Measurements from ENCODE around the gene LGALSL.

The LGALSL gene

DNA sequence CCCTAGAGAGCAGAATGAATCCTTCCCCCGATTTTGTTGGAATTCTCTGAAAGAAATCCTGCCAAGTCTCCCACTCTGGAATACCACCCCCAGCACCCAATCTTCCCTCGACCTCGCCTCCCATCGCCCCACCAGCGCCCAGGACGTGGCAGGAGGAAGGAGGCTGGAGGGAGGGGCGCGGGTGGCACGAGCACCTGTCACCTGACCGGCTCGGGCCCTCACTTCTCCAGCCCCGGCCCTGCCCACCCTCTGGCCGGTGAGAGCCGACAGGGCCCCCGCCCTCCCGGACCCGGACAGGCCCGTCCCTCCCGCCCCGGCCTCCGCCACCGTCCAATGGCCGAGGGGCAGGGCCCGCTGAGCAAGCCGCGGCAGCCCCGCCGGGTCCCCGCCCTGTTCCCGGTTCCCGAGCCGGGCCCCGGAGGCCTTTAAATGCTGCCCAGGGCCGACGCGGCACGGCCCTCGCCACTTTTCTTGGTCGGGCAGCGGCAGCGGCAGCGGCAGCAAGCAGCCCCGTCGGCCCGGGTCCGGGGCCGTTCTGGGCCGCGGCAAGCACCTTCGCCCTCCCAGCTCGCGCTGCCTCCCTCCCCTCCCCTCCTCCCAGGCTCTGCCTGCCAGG, at the start of gene LGALSL:
Gene LGALSL (plus strand): TSS at position 393 of the 616 bp plus-strand sequence. CDS start 384 bp downstream, outside the sequence.
- peak; percentile 22 for DNase-seq

DNA sequence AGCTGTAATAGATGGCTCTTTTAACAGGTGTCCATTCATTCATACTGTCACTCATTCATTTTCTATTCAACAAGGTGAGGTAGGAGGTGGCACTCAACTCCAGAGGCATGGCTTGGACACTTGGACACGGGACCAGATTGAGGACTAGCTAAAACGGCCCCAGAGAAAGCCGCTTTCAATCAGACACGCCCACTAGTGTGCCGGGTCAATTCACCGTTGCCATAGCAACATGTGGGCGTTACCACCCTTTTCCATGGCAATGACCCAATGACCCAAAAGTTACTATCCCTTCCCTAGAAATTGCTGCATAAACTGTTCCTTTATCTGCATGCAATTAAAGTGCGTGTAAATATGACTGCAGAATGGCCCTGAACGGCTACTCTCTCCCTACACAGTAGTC, 49.2 kb upstream of the LGALSL start:
- no peak for DNase-seq

DNA sequence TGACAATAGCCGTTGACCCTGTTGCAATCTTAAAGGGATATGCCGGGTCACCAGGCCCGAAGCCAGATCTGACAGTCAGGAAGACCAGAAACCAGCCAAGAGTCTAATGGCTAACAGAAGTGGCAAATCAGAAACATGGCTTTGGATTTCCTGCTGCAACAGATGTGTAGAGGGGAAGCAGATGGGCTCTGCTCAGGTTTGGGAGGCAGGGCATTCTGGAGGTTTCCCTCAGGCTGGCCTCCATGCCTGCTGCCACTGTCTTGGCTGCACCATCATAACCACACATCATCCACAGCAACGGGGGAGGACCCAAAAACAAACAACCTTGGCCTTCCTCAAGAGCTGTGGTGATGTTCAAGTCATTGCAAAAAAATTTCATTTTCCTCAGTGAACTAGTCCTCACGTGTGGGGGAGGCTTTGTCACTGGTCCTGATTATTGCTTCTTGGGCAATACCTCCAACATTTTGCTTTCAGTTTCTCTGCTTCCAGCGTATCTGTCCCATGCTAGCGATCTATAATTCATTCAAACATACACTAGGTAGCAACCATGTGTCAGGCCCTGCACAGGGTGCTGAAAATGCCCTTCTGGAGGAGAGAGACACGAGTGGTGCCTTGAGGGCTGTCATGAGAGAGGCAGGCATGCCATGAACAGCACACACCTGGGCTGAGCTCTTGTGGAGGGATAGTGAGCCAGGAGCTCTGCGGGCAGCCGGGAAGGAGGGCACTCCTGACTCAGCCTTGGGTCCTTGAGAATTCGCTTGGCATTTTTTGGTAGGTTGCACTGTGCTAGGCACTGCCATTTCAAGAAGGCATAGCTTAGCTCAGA, 48.2 kb upstream of the LGALSL start:
- DNase-seq = no peak

DNA sequence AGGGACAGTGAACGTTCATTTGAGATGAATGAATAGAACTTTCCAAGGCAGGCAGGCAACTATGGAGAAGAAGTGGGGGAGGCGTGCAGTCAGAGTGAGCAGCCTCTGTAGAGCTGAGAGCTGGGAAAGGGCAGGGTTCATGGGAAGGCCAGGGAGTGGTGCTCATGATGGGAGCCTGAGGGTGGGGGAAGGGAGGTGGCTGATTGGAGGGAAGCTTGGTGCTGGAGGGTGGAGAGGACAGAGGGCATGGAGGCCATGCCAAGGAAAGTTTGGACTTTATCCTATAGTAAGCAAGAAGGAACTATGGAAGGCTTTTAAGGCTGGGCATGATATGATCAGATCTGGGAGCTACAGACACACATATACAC, 47.6 kb upstream of the LGALSL start:
- DNase-seq = no peak

DNA sequence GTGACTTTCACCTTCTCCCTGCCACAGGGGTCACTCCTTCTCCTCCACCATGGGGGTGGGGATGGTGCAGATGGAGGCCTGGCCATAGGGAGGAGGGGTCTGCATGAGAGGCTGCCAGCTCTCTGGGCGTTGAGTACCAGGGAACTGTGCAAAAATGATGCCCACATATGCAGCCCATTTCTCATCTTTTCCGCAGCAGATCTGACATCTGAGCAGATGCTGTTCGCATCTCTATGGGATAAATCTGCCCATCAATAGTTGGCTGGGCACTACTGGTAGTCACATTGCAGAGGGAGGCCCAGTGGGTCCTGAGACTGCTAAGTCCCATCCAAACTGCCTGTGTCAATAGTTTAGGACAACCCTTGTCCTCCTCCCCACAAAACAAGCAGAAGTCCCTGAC, 45.9 kb upstream of the LGALSL start:
- no peak for DNase-seq

DNA sequence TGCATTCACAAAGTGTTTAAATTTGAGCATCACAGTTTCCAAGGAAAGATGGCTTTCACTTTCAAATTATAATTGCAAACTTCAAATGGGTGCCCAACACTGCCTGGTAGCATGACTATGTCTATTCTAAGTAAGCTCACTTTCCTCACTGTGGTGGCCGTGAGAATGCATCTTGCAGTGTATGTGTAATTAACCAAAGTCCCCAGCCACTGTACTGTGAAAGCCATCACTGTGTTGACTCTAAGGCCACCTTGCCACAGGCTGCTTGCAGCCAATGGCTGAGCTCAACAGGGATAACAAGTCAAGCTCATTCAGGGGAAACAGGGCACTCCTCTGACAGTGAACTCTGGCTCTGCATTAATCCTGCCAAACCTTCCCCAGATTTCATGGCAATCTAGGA, 43.3 kb upstream of the LGALSL start:
- DNase-seq = no peak

DNA sequence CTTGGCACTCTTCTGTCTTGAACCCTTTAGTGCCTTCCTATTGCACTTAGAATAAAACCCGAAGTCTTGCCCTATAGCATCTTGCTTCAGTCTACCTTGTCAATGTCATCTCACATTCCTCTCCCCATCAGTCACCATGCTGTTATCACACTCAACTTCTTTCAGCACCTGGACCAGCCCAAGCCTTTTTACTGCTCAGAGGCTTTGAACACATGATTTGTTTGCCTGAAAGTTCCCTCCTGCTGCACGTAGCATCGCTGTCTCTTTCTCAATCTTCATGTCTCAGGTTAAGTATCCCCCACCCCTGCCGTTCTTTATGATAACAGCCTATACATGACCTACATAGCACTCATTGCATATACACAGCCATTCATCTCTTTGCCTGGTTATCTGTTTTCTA, 41.3 kb upstream of the LGALSL start:
- no peak for DNase-seq

DNA sequence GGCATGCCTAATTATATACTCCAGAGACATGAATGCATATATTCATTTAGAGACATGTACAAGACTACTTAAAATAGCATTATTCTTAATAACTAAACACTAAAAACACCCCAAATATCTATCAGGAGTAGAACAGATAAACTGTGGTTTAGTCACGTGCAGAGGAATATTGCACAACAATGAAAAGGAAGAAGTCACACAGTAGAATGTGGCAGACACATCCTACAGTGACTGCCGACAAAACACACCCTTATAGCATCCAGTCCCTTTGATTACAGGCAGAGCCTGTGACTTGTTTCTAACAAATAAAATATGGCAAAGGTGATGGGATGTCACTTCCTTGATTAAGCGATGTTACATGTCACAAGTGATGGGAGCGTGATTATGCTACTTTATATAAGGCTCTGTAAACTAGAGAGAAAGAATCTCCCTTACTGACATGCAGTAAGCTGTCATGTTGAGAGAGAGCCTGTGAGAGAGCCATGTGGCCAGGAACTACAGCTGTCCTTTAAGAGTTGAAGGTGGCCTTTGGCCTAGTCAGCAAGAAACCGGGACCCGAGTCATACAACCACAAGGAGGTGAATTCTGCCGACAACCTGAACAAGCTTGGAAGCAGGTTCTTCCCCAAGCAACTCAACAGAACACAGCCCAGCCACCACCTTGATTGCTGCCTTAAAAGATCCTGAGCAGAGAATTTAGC, 39.1 kb upstream of the LGALSL start:
- no peak for DNase-seq

DNA sequence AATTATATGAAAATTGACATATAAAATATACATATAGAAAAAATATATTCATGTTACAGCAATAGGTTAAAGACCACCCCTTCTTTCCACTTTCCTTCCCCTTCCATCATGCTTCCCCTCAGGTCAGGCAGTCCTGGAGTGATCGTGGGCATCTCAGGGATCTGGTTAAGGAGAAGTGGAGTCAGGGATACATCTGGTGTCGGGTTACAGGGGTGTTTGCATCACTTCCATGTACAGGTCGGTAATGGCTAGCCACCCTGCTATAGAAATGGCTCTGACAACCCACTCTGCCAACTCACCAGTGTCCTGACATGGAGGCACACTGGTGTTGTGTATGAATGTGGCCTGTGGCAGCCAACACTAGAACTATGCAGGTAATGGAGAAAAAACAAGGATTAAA, 36.3 kb upstream of the LGALSL start:
- no peak for DNase-seq

DNA sequence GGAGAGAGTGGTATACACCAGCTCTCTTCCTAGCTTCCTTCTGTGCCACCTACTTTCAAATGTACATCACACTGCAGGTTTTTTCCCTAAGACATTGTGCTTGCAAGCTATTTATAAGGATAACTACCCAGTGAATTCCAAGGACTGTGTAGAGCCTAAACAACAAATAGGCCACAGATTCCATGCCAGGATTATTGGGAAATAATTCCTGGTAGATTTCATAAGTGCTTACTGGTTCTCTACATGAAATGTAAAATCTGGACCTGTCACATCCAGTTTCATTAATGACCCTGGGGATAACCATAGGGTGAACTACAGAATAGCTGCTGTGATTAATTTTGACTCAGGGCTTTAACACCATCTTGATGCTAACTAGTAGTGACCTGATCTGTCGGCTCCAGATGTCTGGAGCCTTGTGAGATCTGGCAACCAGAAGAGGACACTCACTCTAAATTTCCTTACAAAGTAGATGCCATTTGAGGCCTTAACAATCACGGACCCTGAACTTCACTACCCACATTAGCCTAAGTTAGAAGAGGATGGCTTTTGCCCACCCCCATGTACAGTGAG, 34.3 kb upstream of the LGALSL start:
- DNase-seq = no peak

DNA sequence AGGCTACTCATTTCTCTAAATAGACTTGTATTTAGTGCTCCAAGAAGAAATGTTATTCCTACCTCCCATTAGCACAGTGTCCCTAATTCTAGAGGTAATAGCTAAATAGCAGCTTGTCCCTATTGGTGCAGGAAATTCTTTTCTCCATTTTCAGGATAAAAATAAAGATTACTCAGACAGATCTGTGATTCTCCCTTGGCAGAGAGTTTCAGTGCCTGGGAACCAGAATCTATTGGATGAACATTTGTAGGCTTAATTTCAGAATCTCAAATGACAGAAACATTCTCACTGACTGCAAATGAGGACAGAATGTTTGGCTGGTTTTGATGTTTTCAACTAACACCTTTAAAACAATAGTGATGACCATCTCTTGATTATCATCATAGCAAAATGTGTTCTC, 33.3 kb upstream of the LGALSL start:
- no peak for DNase-seq

DNA sequence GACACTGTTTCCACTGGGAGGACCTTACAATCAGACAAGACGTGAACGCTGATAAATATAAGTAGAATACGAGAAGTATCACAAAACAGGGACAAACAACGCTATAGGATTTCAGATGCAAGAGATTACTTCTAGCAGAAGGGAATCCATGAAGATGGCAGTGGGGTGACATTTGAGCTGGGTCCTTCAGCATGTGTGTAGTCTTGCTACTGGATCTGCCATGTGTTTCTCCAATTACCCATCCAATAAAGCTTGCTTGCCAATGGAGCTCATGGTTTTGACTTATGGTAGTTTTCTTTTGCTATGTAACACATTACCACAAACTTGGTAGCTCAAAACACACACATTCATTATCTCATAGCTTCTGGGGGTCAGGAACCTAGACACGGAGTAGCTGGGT, 32.8 kb upstream of the LGALSL start:
- DNase-seq = no peak

DNA sequence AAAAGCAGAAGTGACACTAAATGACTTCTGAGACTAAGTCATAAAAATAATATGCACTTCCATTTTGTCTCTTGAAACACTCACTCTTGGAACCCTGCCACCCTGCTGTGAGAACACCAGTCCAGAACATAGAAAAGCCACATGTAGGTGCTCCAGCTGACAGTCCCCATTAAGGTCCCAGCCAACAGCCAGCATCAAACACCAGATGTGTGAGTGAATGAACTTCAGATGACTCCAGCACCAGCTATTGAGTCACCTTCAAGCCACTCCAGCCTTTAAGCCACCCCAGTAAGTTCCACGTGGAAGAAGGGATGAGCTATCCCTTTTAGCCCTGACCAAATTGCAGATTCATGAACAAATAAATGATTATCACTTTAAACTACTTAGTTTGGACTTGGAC, 31.5 kb upstream of the LGALSL start:
- DNase-seq = no peak

DNA sequence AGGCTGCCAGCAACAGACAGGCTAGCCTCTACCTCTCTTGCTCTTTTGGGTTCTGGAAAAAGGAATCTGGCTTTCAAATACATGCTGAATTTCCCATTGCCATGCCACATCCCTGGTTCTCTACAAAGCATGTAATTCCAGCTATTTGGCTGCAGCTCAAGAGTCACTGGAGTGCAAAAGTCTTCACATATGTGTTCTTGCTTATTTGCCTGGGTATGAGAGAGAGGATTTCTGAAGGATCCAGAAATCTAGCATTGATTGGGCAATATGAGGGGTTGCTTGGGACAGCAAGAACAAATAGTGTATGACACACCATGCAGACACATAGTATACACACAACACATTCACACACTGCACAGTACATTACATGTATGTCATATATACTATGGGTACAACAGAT, 30.7 kb upstream of the LGALSL start:
- no peak for DNase-seq

DNA sequence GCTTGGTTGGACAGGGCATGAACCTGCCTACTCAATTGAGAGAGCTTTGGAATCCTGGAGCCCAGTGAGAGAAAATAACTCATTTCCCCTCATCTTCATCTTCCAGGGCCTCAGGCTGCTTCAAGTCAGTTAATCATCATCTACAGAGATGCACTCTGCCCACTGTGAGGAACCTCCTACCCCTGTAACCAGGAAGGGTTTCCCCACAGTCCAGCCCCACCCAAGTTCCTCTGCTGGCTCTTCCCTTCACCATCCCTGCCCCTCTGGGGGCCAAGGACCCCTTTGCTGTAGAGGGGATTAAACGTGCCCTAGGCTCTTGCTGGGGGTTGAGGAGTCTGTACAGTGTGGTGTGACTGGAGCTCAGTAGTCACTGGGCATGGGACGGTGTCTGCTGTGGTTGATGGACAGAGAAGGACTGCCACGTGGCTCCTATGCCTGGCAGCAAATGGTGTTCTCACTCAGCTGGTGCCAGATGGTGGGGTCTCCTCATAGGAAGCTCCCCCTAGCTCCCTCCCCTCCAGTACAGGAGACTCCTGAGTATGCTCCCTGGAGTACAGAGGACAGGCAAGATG, 29.5 kb upstream of the LGALSL start:
- no peak for DNase-seq

DNA sequence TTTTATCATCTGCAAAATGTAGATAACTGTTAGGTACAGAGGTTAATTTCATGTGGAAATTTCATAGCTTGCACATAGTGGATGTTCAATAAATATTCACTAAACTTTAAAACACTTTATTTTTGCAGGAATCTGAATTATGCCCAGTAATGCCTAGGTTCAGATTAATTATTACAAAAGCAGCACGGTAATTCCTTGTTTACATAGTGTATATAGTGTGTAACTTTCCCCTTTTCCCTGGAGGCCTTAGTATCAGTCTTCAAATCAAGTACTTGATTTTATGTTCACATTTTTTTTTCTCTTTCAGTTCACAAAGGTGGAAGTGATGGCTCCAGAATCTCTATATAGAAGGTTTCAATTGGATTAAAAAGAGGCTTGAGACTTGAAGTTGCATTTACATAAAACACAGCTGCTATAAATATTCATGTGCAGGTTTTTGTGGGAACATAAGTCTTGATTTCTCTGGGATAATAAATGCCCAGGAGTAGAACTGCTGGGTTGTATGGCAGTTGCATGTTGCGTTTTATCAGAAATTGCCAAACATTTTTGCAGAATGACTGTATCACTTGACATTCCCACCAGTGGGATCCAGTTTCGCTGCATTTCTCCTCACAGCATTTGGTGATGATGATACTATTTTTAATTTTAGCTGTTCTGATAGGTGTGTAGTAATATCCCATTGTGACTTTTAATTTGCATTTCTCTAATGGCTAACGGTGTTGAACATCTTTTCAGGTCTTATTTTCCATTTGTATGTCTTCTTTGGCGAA, 27.6 kb upstream of the LGALSL start:
- no peak for DNase-seq

DNA sequence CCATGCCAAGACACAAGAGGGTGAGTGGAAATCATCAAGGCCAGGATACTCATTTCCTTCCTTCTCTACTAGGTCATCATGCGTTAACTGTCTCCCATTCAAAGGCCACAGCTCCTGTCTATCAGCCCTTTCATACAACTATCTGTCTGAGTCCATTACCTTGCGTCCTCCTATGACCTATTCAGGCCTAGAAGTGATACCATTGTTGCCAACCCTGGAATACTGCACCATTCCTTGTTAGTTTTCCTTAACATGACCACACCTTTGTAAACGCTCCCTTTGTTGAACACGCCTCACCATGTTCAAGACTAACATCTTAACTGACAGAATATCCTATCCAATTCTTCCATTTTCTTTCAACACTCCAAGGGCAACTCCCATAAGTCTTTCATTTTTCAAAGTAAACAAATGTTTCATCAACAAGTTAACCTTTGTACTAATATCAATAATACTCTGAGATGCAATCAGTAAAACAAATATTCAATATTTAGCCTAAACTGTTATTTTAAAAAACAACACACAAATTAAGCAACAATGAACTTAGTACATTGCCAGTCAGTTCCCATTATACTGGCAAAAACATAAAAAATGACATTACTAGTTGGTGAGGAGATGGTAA, 19.8 kb upstream of the LGALSL start:
- no peak for DNase-seq

DNA sequence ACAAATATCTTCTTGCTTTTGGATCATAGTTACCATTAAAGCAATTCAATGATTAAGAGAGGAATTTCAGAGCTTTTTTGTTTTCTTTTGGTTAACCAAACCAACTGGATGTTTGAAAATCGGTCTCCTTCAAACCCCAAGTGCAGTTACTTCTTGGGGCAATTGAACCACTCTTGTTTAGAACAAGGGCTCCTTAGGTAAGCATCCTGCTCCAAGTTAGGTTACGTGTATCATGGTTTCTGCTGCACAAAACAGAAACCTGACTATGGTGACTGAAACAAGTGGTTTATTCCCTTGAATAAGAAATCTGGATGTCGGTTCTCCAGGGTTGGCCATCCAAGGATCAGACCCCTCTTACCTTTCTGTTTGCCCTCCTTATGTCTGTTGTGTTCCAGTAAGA, 16.1 kb upstream of the LGALSL start:
- no peak for DNase-seq

DNA sequence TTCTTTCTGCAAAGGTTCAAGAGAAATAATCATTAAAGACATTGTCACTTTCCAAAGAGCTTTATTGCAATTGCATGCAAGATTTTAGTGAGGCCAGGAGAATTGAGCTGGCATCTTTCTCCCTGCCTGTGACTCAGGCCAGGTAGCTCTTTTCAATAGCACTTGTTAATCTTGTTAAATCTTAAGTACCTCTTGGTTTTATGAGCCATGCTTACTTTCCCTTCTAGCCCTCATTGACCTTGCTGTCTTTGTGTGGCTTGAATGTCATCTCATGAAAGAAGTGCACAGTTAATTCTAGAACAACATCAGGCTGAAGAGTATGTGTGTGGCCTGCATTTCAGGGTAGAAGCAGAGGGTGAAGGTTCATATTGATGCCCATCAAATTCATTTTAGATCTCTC, 14.8 kb upstream of the LGALSL start:
- DNase-seq = no peak

DNA sequence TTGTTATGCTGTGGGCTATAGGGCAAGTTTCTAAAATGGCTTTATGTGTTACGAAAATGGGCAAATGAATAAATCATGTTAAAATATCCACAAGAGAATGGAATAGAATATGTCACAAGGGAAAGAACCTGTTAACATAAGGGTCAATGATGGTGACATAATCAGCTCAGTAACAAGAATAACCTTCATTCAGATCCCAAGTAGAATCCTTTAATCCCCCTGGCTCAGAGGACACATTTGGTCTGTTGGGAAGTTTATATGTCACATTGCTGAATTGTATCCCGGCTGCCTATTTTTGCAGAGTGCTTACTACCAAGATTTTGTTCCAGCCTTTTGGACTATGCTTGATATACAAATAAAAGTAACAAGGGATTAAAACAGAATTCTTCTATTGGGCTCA, 13.1 kb upstream of the LGALSL start:
- no peak for DNase-seq

DNA sequence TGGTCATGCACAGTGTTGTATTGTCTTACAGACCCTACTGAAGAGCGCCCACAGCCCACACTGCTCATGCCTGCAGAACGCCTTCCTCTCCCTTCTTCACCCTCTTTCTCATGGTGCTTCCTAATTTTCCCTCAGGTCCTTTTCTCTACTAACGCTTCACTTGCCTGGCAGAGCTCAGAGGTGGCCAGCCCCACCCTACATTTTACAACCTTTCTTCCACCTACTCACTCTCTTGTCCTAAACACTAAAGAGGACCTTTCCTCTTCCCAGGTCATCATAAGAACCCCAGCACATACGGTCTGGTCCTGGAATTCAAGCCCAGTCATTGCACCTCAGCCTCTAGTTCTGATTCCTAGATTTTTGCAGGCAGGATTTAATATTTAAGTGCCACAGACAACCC, 11.7 kb upstream of the LGALSL start:
- no peak for DNase-seq

DNA sequence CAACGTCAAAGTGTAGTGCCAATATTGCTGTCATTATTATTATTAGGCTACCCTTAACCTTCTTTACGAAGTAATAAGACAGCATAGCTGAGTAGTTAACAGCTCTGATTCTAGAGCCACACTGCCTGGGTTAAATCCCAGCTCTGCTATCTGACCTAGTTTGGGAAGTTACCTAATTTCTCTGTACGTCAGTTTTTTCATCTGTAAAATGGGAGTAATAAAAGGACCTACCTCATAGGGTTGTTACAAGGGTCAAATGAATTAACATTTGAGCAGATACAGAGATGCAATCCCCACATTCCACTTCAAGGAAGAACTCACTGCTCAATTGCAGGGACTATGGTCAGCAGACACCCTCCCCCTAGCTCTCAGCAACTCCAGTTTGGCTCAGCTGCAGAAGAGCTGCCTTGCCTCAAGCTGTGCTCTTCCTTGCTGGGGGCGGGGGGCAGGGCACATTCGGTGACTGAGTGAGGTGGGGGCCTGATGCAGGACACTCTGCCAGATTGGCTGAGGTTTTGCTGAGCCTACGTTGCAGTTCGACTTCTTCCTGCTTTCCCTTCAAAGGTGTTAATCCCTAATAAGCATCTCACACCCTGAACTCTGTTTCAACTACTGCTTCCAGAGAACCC, 11.0 kb upstream of the LGALSL start:
- no peak for DNase-seq
